PC-3 (cell line): ENCODE results near the gene CYTH1. TPM values are rescaled to one million over a fixed set of nuclear protein-coding genes. Genes with fewer than 3 reads are reported as not detected.

ENCODE experiments used
- ATAC-seq: fragments of 200-7000 bp; cut with Tn5 transposase; 2 replicates; pipeline ENCODE4 v1.9.1; 2020; ENCODE audit warnings: mild to moderate bottlenecking, moderate library complexity
- BruUV-seq: library from RNA; stranded (reverse); fragments of 400-500 nt; replicated peaks from 2 replicates; lab custom pipeline; 2021; lab: Mats Ljungman, UMichigan
- CTCF ChIA-PET: fragments of 300-600 bp; sonication (Branson Sonifier 250); formaldehyde crosslinking; loops from one replicate; lab custom pipeline; 2022; ENCODE audit warnings: antibody characterized with exemption; lab: Charles Lee
- POLR2A ChIA-PET: fragments of 300-600 bp; sonication (Branson Sonifier 250); formaldehyde crosslinking; loops from one replicate; lab custom pipeline; 2022; ENCODE audit warnings: antibody characterized with exemption; ENCODE audit not compliant: unreplicated experiment; lab: Charles Lee
- DNase-seq: peaks from one replicate; pipeline ENCODE4 v3.0.0-alpha.2; 2015
- H2AFZ ChIP-seq: fragments of 300-600 bp; sonication (generic); 2 replicates; pipeline ENCODE4 v1.6.0; 2016; ENCODE audit warnings: antibody characterized with exemption, low read length
- H3F3A ChIP-seq: fragments of 300-600 bp; sonication (generic); one replicate; pipeline ENCODE4 v1.6.0; 2017; ENCODE audit warnings: antibody characterized with exemption, low read length, control low read depth, mild to moderate bottlenecking; ENCODE audit not compliant: unreplicated experiment
- H3K27ac ChIP-seq: fragments of 300-600 bp; sonication (generic); 2 replicates; pipeline ENCODE4 v1.5.1; 2016; ENCODE audit warnings: mild to moderate bottlenecking, low read length
- H3K27me3 ChIP-seq: fragments of 300-600 bp; sonication (generic); 2 replicates; pipeline ENCODE4 v1.6.1; 2016; ENCODE audit warnings: low read length, mixed read lengths
- H3K36me3 ChIP-seq: fragments of 300-600 bp; sonication (generic); 2 replicates; pipeline ENCODE4 v1.6.1; 2016; ENCODE audit warnings: low read depth, mixed run types, low read length, mixed read lengths
- H3K4me1 ChIP-seq: fragments of 300-600 bp; sonication (generic); 2 replicates; pipeline ENCODE4 v1.5.1; 2016; ENCODE audit warnings: low read length; ENCODE audit not compliant: insufficient read depth
- H3K4me2 ChIP-seq: fragments of 300-600 bp; sonication (generic); 2 replicates; pipeline ENCODE4 v1.6.0; 2016; ENCODE audit warnings: low read length
- H3K4me3 ChIP-seq: fragments of 300-600 bp; sonication (generic); 2 replicates; pipeline ENCODE4 v1.5.1; 2016; ENCODE audit warnings: mild to moderate bottlenecking, low read length, mixed read lengths
- H3K79me2 ChIP-seq: fragments of 300-600 bp; sonication (generic); 2 replicates; pipeline ENCODE4 v1.6.1; 2017; ENCODE audit warnings: low read length, mixed read lengths
- H3K9ac ChIP-seq: fragments of 300-600 bp; sonication (generic); 2 replicates; pipeline ENCODE4 v1.6.0; 2016; ENCODE audit warnings: mild to moderate bottlenecking, low read length
- H3K9me2 ChIP-seq: fragments of 300-600 bp; sonication (generic); replicated peaks from 2 replicates; pipeline ENCODE4 v1.6.1; 2016; ENCODE audit warnings: mixed run types, low read length, mixed read lengths
- H3K9me3 ChIP-seq: fragments of 300-600 bp; sonication (generic); 2 replicates; pipeline ENCODE4 v1.6.1; 2016; ENCODE audit warnings: low read length, mixed read lengths
- H4K20me1 ChIP-seq: fragments of 300-600 bp; sonication (generic); 2 replicates; pipeline ENCODE4 v1.6.1; 2016; ENCODE audit warnings: low read length, mixed read lengths
- CTCF ChIP-seq: fragments of 300-600 bp; sonication (generic); conservative IDR thresholded peaks from 2 replicates; pipeline ENCODE4 v1.5.1; 2017; ENCODE audit warnings: antibody characterized with exemption, low read depth, mild to moderate bottlenecking, low read length
- EZH2 ChIP-seq: fragments of 300-600 bp; sonication (generic); IDR thresholded peaks from one replicate; pipeline ENCODE4 v1.6.1; 2017; ENCODE audit warnings: antibody characterized with exemption, mild to moderate bottlenecking, low read length; ENCODE audit not compliant: unreplicated experiment
- EZH2phosphoT487 ChIP-seq: fragments of 300-600 bp; sonication (generic); IDR thresholded peaks from 2 replicates; pipeline ENCODE4 v1.6.1; 2018; ENCODE audit warnings: mild to moderate bottlenecking, antibody characterized with exemption, low read length, borderline replicate concordance
- intact Hi-C: fragments of 100-400 bp; cut with micrococcal nuclease; formaldehyde crosslinking; loops from 2 replicates; pipeline ENCODE4 v1.9.0; 2023
- total RNA-seq: library from RNA; depleted of rRNA; stranded (reverse); fragments of >200 nt; gene quantifications from 2 replicates; pipeline ENCODE4 v1.2.3, GENCODE V29; 2014

The CYTH1 gene
- total RNA-seq, 1 experiment from 2014 or later = 29.7 TPM

- Histone ChIP-seq H3K9me2 (no peaks in the 10 kb centered on the region), H3K9me3 (no peaks in the 10 kb centered on the region), H3K4me3 (no peak overlapping the region), H3K36me3 (peaks cover 15% of the 10 kb centered on the region; the same call in 1 of the 2 replicates), H3K79me2 (no peaks in the 10 kb centered on the region), H3F3A (no peaks in the 10 kb centered on the region), H3K27me3 (no peaks in the 10 kb centered on the region), H4K20me1 (no peaks in the 10 kb centered on the region), H3K9ac (no peak overlapping the region), H2AFZ (no peak overlapping the region), H3K4me1 (no peaks in the 10 kb centered on the region), H3K27ac (no peak overlapping the region), H3K4me2 (no peak overlapping the region)
- CTCF ChIA-PET = no interaction called here
- intact Hi-C loops = no loop called here
- no TSS peak for BruUV-seq
- no peak for TF ChIP-seq EZH2
- TF ChIP-seq CTCF = no peak
- ATAC-seq = no peak
- DNase-seq = no peak
- POLR2A ChIA-PET = no interaction called here
Observed at GRCh38 chr17:78687944-78688343, 94.1 kb downstream of the CYTH1 start.

GRCh38 chr17:78687125-78687524 is 94.9 kb downstream of the CYTH1 start:
- ChIA-PET CTCF (no interaction called here), POLR2A (no interaction called here)
- no peak overlapping the region for H2AFZ ChIP-seq
- H3K9me2 ChIP-seq = no peaks in the 10 kb centered on the region
- H3K79me2 ChIP-seq = no peaks in the 10 kb centered on the region
- no peaks in the 10 kb centered on the region for H3K27me3 ChIP-seq
- ATAC-seq (no peak), DNase-seq (no peak)
- no peaks in the 10 kb centered on the region for H4K20me1 ChIP-seq
- H3K9ac ChIP-seq = no peak overlapping the region
- no peaks in the 10 kb centered on the region for H3F3A ChIP-seq
- no peak for TF ChIP-seq EZH2phosphoT487
- TF ChIP-seq CTCF = no peak
- no peak for TF ChIP-seq EZH2
- H3K27ac ChIP-seq = no peak overlapping the region
- intact Hi-C loops = no loop called here
- H3K4me3 ChIP-seq = no peak overlapping the region
- H3K36me3 ChIP-seq = peaks cover 15% of the 10 kb centered on the region; the same call in 1 of the 2 replicates
- H3K4me1 ChIP-seq = peaks cover 5% of the 10 kb centered on the region
- no peaks in the 10 kb centered on the region for H3K9me3 ChIP-seq
- no peak overlapping the region for H3K4me2 ChIP-seq
- no TSS peak for BruUV-seq

GRCh38 chr17:78684026-78684425 is 98.0 kb downstream of the CYTH1 start:
- Histone ChIP-seq H3F3A (no peaks in the 10 kb centered on the region), H3K9me3 (no peaks in the 10 kb centered on the region), H3K9me2 (no peaks in the 10 kb centered on the region), H3K36me3 (peaks cover 23% of the 10 kb centered on the region; the same call in 1 of the 2 replicates), H3K4me3 (no peak overlapping the region), H3K4me1 (peaks cover 32% of the 10 kb centered on the region), H2AFZ (no peak overlapping the region), H4K20me1 (no peaks in the 10 kb centered on the region), H3K27me3 (no peaks in the 10 kb centered on the region), H3K9ac (no peak overlapping the region), H3K4me2 (no peak overlapping the region), H3K27ac (no peak overlapping the region), H3K79me2 (no peaks in the 10 kb centered on the region)
- BruUV-seq = no TSS peak
- no peak for ATAC-seq
- intact Hi-C loops = no loop called here
- POLR2A ChIA-PET = no interaction called here
- TF ChIP-seq CTCF = no peak
- TF ChIP-seq EZH2phosphoT487 = no peak
- no peak for TF ChIP-seq EZH2
- DNase-seq = no peak
- CTCF ChIA-PET = no interaction called here
